ENCODE data around the gene SMC3. TPM values are rescaled to one million over a fixed set of nuclear protein-coding genes. Genes with fewer than 3 reads are reported as not detected.

The SMC3 gene
- polyA plus RNA-seq, 2 of the 4 experiments (the other 2 are of a cell fraction): 59.5 to 60.5 TPM

- POLR2A ChIA-PET: no interaction called here
- CTCF ChIA-PET: interaction anchor here (0.6 to 4.8 kb wide), 5 partner anchors 9 to 37 kb away, joined by 3 to 23 read pairs (median 4); no protein-coding TSS in a partner anchor
- Histone ChIP-seq H3K4me2 (peak overlapping the region; percentile 41), H3K4me3 (no peak overlapping the region), H3K4me1 (peaks cover 63% of the 10 kb centered on the region), H3K9me3 (no peaks in the 10 kb centered on the region), H3K27ac (peak overlapping the region in 1 of 2 experiments; percentile 17; a peak in 1 of 6 replicates)
- TF ChIP-seq RFX5 (IDR thresholded peaks at IDR 0.05): no peak
- TF ChIP-seq JUN (IDR thresholded peaks at IDR 0.05): no peak
- no peak for TF ChIP-seq USF2 (IDR thresholded peaks at IDR 0.05)
- no peak for TF ChIP-seq EHF (CRISPR knock-in tag; IDR thresholded peaks at IDR 0.05)
- TF ChIP-seq NR3C1 (IDR thresholded peaks at IDR 0.05): no peak
- TF ChIP-seq ZSCAN20 (CRISPR knock-in tag; IDR thresholded peaks at IDR 0.05): no peak
- TF ChIP-seq RARB (CRISPR knock-in tag; IDR thresholded peaks at IDR 0.05): no peak
- no peak for TF ChIP-seq MAX (IDR thresholded peaks at IDR 0.05)
- TF ChIP-seq GATA3 (IDR thresholded peaks at IDR 0.05; ENCODE audit: borderline replicate concordance): no peak
- FAIRE-seq (no peak), ATAC-seq (no peak), DNase-seq (ENCODE audit: low read depth in 1 of 2, low spot score in 1 of 2) (no peak)
- WGBS (ENCODE audit: missing lambda C conversion rate): 68% methylated on average over 13 of the region's 13 CpGs
These were observed 79.1 kb downstream of the SMC3 start for GRCh38 chr10:110646417-110647135.

GRCh38 chr10:110647136-110647430 is 79.6 kb downstream of the SMC3 start:
- DNase-seq (ENCODE audit: low read depth in 1 of 2, low spot score in 1 of 2) (no peak), FAIRE-seq (peak; percentile 88), ATAC-seq (no peak)
- Histone ChIP-seq H3K4me2 (peak overlapping the region; percentile 41), H3K4me1 (peaks cover 59% of the 10 kb centered on the region), H3K27ac (no peak overlapping the region), H3K4me3 (no peak overlapping the region), H3K9me3 (no peaks in the 10 kb centered on the region)
- TF ChIP-seq FOSL2 (IDR thresholded peaks at IDR 0.05) (no peak), FOSL2 (CRISPR knock-in tag; IDR thresholded peaks at IDR 0.05) (0 out of 2 replicates have a peak, but pooled peaks have one; percentile 12), CBX2 (IDR thresholded peaks at IDR 0.05; ENCODE audit: borderline replicate concordance, low read depth) (no peak)
- POLR2A ChIA-PET: no interaction called here
- CTCF ChIA-PET: interaction anchor here (1.3 to 4.8 kb wide), 6 partner anchors 10 to 60 kb away, joined by 3 to 23 read pairs (median 4); no protein-coding TSS in a partner anchor
- 22% methylated on average over 3 of the region's 3 CpGs for WGBS (ENCODE audit: missing lambda C conversion rate)

- no peaks in the 10 kb centered on the region for H3K9me3 ChIP-seq
- H3K27ac ChIP-seq: 0 out of 6 replicates have a peak overlapping the region, but pooled peaks of 1 of the 2 experiments have one; percentile 1
- TF ChIP-seq CHD2 (IDR thresholded peaks at IDR 0.05; ENCODE audit: low read length, partially characterized antibody) (no peak), HOXB5 (CRISPR knock-in tag; IDR thresholded peaks at IDR 0.05) (no peak), SMC3 (IDR thresholded peaks at IDR 0.05) (peak; percentile 26; the same call in 1 of the 3 replicates), ZC3H11A (IDR thresholded peaks at IDR 0.05) (peak; percentile 80), EHF (CRISPR knock-in tag; IDR thresholded peaks at IDR 0.05) (no peak), CTCF (IDR thresholded peaks at IDR 0.05) (no peak), RAD21 (conservative IDR thresholded peaks at IDR 0.05 in 1 of 2, IDR thresholded peaks at IDR 0.05 in 1 of 2) (peak in 1 of 2 experiments; percentile 32; a peak in 1 of 5 replicates)
- ATAC-seq (no peak), DNase-seq (ENCODE audit: low read depth in 1 of 2, low spot score in 1 of 2) (no peak), FAIRE-seq (no peak)
- CTCF ChIA-PET: interaction anchor here (0.5 to 4.8 kb wide), 8 partner anchors 11 to 1869 kb away, joined by 3 to 23 read pairs (median 4); no protein-coding TSS in a partner anchor
- POLR2A ChIA-PET: interaction anchor here (1.3 kb wide), 1 partner anchor 23 kb away, joined by 3 read pairs; no protein-coding TSS in a partner anchor
- H3K4me2 ChIP-seq: peak overlapping the region; percentile 41
- WGBS (ENCODE audit: missing lambda C conversion rate): 78% methylated on average over 3 of the region's 3 CpGs
- no peak overlapping the region for H3K4me3 ChIP-seq
- H3K4me1 ChIP-seq: peaks cover 55% of the 10 kb centered on the region
These were observed 81.3 kb downstream of the SMC3 start for GRCh38 chr10:110648692-110649346.
